Nephron (organoid): ENCODE results near the gene OAS1.
A peak's percentile ranks its signal among the peaks of the same experiment; 100 is the strongest.

Experiments
- H3K27ac Mint-ChIP-seq, 3 experiments: 2 replicates each; pipeline ENCODE4 v1.8.0; 2020; ENCODE audit warnings: mixed read lengths in 3 of 3, mild to moderate bottlenecking in 2 of 3, moderate library complexity in 1 of 3
- H3K27me3 Mint-ChIP-seq: 2 replicates; pipeline ENCODE4 v1.8.0; 2021; ENCODE audit warnings: low read depth, mild to moderate bottlenecking, moderate library complexity, mixed read lengths
- H3K36me3 Mint-ChIP-seq: 2 replicates; pipeline ENCODE4 v1.8.0; 2020; ENCODE audit warnings: low read depth, mixed read lengths
- H3K4me1 Mint-ChIP-seq: 2 replicates; pipeline ENCODE4 v1.8.0; 2020; ENCODE audit warnings: mixed read lengths
- H3K4me3 Mint-ChIP-seq, 3 experiments: 2 replicates each; pipeline ENCODE4 v1.8.0; 2020; ENCODE audit warnings: mild to moderate bottlenecking in 3 of 3, mixed read lengths in 3 of 3, moderate library complexity in 2 of 3
- H3K9me3 Mint-ChIP-seq: 2 replicates; pipeline ENCODE4 v1.8.0; 2020; ENCODE audit warnings: mixed read lengths
- CTCF ChIP-seq, 3 experiments: fragments of 200-600 bp; sonication (generic); IDR thresholded peaks; one replicate each; pipeline ENCODE4 v1.5.0; 2021; ENCODE audit warnings: antibody characterized with exemption in 3 of 3; ENCODE audit not compliant: unreplicated experiment in 3 of 3

The OAS1 gene

GRCh38 chr12:112891093-112892024, 15.4 kb upstream of the OAS1 start:
- Mint-ChIP-seq H3K9me3 (no peaks in the 10 kb centered on the region), H3K27me3 (peaks cover 13% of the 10 kb centered on the region), H3K36me3 (no peaks in the 10 kb centered on the region), H3K27ac (no peak overlapping the region), H3K4me1 (no peaks in the 10 kb centered on the region), H3K4me3 (no peak overlapping the region)
- TF ChIP-seq CTCF (IDR thresholded peaks at IDR 0.05; ENCODE audit: unreplicated experiment in 3 of 3) = no peak

GRCh38 chr12:112892856-112893255, 13.9 kb upstream of the OAS1 start:
- Mint-ChIP-seq H3K27ac (no peak overlapping the region), H3K9me3 (no peaks in the 10 kb centered on the region), H3K27me3 (peaks cover 28% of the 10 kb centered on the region), H3K4me1 (no peaks in the 10 kb centered on the region), H3K4me3 (no peak overlapping the region), H3K36me3 (no peaks in the 10 kb centered on the region)
- no peak for TF ChIP-seq CTCF (IDR thresholded peaks at IDR 0.05; ENCODE audit: unreplicated experiment in 3 of 3)

GRCh38 chr12:112894128-112894527, 12.6 kb upstream of the OAS1 start:
- Mint-ChIP-seq H3K4me1 (no peaks in the 10 kb centered on the region), H3K27ac (no peak overlapping the region), H3K9me3 (no peaks in the 10 kb centered on the region), H3K36me3 (no peaks in the 10 kb centered on the region), H3K4me3 (no peak overlapping the region), H3K27me3 (peaks cover 33% of the 10 kb centered on the region)
- TF ChIP-seq CTCF (IDR thresholded peaks at IDR 0.05; ENCODE audit: unreplicated experiment in 3 of 3) = no peak

GRCh38 chr12:112898380-112898779, 8.4 kb upstream of the OAS1 start:
- H3K9me3 Mint-ChIP-seq = no peaks in the 10 kb centered on the region
- no peak overlapping the region for H3K27ac Mint-ChIP-seq
- H3K4me1 Mint-ChIP-seq = peaks cover 3% of the 10 kb centered on the region
- TF ChIP-seq CTCF (IDR thresholded peaks at IDR 0.05; ENCODE audit: unreplicated experiment in 3 of 3) = no peak
- peaks cover 34% of the 10 kb centered on the region for H3K27me3 Mint-ChIP-seq
- H3K36me3 Mint-ChIP-seq = no peaks in the 10 kb centered on the region
- H3K4me3 Mint-ChIP-seq = no peak overlapping the region

GRCh38 chr12:112900298-112901145, 6.2 kb upstream of the OAS1 start:
- H3K9me3 Mint-ChIP-seq = peaks cover 5% of the 10 kb centered on the region

More at GRCh38 chr12:112900298-112901145, 6.2 kb upstream of the OAS1 start:
- Mint-ChIP-seq H3K27me3 (peaks cover 34% of the 10 kb centered on the region), H3K36me3 (no peaks in the 10 kb centered on the region), H3K4me1 (peaks cover 19% of the 10 kb centered on the region), H3K27ac (no peak overlapping the region), H3K4me3 (no peak overlapping the region)
- TF ChIP-seq CTCF (IDR thresholded peaks at IDR 0.05; ENCODE audit: unreplicated experiment in 3 of 3) = peak; percentile 33 to 46 (median 44)
